HG02840 (cell line): ENCODE data around the gene FOSL2.

Source experiments
- ATAC-seq: cut with Tn5 transposase; IDR thresholded peaks from one replicate; pipeline ENCODE4 v1.9.1; 2021; ENCODE audit warnings: mild to moderate bottlenecking, moderate library complexity, moderate number of reproducible peaks; ENCODE audit not compliant: unreplicated experiment, low FRiP score

The FOSL2 gene

GRCh38 chr2:28445448-28446258 is 53.0 kb downstream of the FOSL2 start:
- ATAC-seq: no peak

GRCh38 chr2:28446531-28446930 is 53.9 kb downstream of the FOSL2 start:
- no peak for ATAC-seq

GRCh38 chr2:28447086-28447485 is 54.4 kb downstream of the FOSL2 start:
- ATAC-seq: no peak

- ATAC-seq: no peak
These were observed 55.5 kb downstream of the FOSL2 start for GRCh38 chr2:28447943-28448792.

- no peak for ATAC-seq
These were observed 56.1 kb downstream of the FOSL2 start for GRCh38 chr2:28448793-28449100.

- no peak for ATAC-seq
These were observed 56.4 kb downstream of the FOSL2 start for GRCh38 chr2:28449126-28449487.

GRCh38 chr2:28449488-28450395 is 57.1 kb downstream of the FOSL2 start:
- ATAC-seq: no peak

GRCh38 chr2:28450901-28451565 is 58.4 kb downstream of the FOSL2 start:
- no peak for ATAC-seq

- no peak for ATAC-seq
These were observed 59.3 kb downstream of the FOSL2 start for GRCh38 chr2:28451793-28452533.

- ATAC-seq: no peak
These were observed 60.0 kb downstream of the FOSL2 start for GRCh38 chr2:28452534-28453081.

- no peak for ATAC-seq
These were observed 60.7 kb downstream of the FOSL2 start for GRCh38 chr2:28453396-28453795.

GRCh38 chr2:28454016-28454930 is 61.6 kb downstream of the FOSL2 start:
- ATAC-seq: no peak

- ATAC-seq: no peak
These were observed 64.6 kb downstream of the FOSL2 start for GRCh38 chr2:28457237-28457636.

GRCh38 chr2:28461056-28461455 is 68.4 kb downstream of the FOSL2 start:
- ATAC-seq: no peak

- no peak for ATAC-seq
These were observed 69.5 kb downstream of the FOSL2 start for GRCh38 chr2:28462122-28462521.

GRCh38 chr2:28463211-28463816 is 70.7 kb downstream of the FOSL2 start:
- ATAC-seq: no peak

- ATAC-seq: no peak
These were observed 71.2 kb downstream of the FOSL2 start for GRCh38 chr2:28463893-28464292.
